Body of pancreas (tissue), 4 donors: ENCODE results near the gene MLLT10.

Experiments
- POLR2A ChIP-seq, 3 donors: fragments of 450-650 bp; IDR thresholded peaks; one replicate each; pipeline ENCODE4 v1.6.1; 2016; ENCODE audit warnings: antibody characterized with exemption in 3 of 3, mild to moderate bottlenecking in 2 of 3
- TF ChIP-seq, protein P1 (sequence below), 7 experiments: fragments of 450-650 bp in 4 of 7; fragments of 200-600 bp in 3 of 7; sonication (generic) in 3 of 7; IDR thresholded peaks; one replicate each; pipeline ENCODE4 v1.5.1; 2016 to 2019; ENCODE audit warnings: antibody characterized with exemption in 7 of 7

DNA sequence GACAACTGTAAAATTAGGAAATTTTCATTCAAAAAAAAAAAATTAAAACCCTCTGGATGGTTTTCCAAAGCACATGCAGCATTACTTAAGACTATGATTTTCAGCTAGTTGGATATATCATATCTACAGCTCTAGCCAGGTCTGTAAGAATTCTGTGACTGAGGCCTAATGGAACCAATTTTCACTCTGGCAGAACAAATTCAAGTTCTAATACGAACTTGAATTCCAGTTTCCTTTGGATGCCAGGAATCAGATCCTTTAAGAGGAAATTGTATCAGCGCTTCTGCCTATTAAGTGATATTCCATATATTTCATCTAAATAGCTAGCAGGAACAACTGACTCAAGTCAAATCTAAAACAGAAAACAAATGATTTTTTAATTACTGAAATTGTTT, 43.3 kb upstream of the MLLT10 start:
- TF ChIP-seq, protein P1, sequence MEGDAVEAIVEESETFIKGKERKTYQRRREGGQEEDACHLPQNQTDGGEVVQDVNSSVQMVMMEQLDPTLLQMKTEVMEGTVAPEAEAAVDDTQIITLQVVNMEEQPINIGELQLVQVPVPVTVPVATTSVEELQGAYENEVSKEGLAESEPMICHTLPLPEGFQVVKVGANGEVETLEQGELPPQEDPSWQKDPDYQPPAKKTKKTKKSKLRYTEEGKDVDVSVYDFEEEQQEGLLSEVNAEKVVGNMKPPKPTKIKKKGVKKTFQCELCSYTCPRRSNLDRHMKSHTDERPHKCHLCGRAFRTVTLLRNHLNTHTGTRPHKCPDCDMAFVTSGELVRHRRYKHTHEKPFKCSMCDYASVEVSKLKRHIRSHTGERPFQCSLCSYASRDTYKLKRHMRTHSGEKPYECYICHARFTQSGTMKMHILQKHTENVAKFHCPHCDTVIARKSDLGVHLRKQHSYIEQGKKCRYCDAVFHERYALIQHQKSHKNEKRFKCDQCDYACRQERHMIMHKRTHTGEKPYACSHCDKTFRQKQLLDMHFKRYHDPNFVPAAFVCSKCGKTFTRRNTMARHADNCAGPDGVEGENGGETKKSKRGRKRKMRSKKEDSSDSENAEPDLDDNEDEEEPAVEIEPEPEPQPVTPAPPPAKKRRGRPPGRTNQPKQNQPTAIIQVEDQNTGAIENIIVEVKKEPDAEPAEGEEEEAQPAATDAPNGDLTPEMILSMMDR (IDR thresholded peaks at IDR 0.05) = no peak
- TF ChIP-seq POLR2A (IDR thresholded peaks at IDR 0.05) = no peak
